HEK293 (cell line): ENCODE results near the gene ITPR2.

Experiments used
- CTCF ChIP-seq: fragments of 450-650 bp; formaldehyde crosslinking; IDR thresholded peaks from 2 replicates; pipeline ENCODE4 v1.5.1; 2016; ENCODE audit warnings: missing biosample characterization, missing genetic modification characterization
- OVOL3 ChIP-seq: fragments of 450-650 bp; formaldehyde crosslinking; IDR thresholded peaks from 2 replicates; pipeline ENCODE4 v1.5.1; 2016; ENCODE audit warnings: missing biosample characterization, missing genetic modification characterization
- PATZ1 ChIP-seq: fragments of 450-650 bp; formaldehyde crosslinking; IDR thresholded peaks from 2 replicates; pipeline ENCODE4 v1.5.1; 2016; ENCODE audit warnings: missing biosample characterization, missing genetic modification characterization
- REST ChIP-seq: fragments of 450-650 bp; formaldehyde crosslinking; IDR thresholded peaks from 2 replicates; pipeline ENCODE4 v1.5.1; 2016; ENCODE audit warnings: missing biosample characterization, missing genetic modification characterization
- ZBTB21 ChIP-seq: fragments of 450-650 bp; formaldehyde crosslinking; IDR thresholded peaks from 2 replicates; pipeline ENCODE4 v1.5.1; 2017; ENCODE audit warnings: missing biosample characterization, missing genetic modification characterization
- ZNF404 ChIP-seq: fragments of 450-650 bp; formaldehyde crosslinking; IDR thresholded peaks from 2 replicates; pipeline ENCODE4 v1.5.1; 2017; ENCODE audit warnings: missing biosample characterization, missing genetic modification characterization
- ZNF558 ChIP-seq: fragments of 450-650 bp; formaldehyde crosslinking; IDR thresholded peaks from 2 replicates; pipeline ENCODE4 v1.5.1; 2016; ENCODE audit warnings: missing biosample characterization, missing genetic modification characterization
- ZNF561 ChIP-seq: fragments of 450-650 bp; IDR thresholded peaks from 2 replicates; pipeline ENCODE4 v1.5.1; 2018; ENCODE audit warnings: missing biosample characterization, missing genetic modification characterization, borderline replicate concordance
- ZNF600 ChIP-seq: fragments of 450-650 bp; formaldehyde crosslinking; IDR thresholded peaks from 2 replicates; pipeline ENCODE4 v1.5.1; 2016; ENCODE audit warnings: missing biosample characterization, missing genetic modification characterization
- ZNF707 ChIP-seq: fragments of 450-650 bp; formaldehyde crosslinking; IDR thresholded peaks from 2 replicates; pipeline ENCODE4 v1.5.1; 2016; ENCODE audit warnings: missing biosample characterization, missing genetic modification characterization

GRCh38 chr12:26836201-26836600 lies 3.2 kb upstream of the ITPR2 start:
- TF ChIP-seq CTCF = no peak
- no peak for TF ChIP-seq ZNF707
- no peak for TF ChIP-seq ZNF561 (tag by site-specific recombination)
- TF ChIP-seq PATZ1 (tag by site-specific recombination) = no peak
- TF ChIP-seq OVOL3 (tag by site-specific recombination) = no peak
- no peak for TF ChIP-seq REST (tag by site-specific recombination)
- 0 out of 2 replicates have a peak, but pooled peaks have one; percentile 55 for TF ChIP-seq ZNF558 (tag by site-specific recombination)
- no peak for TF ChIP-seq ZBTB21
- TF ChIP-seq ZNF404 (tag by site-specific recombination) = no peak
- TF ChIP-seq ZNF600 = no peak
